HG03103 (cell line): Measurements from ENCODE around the gene CFAP61.

Experiments used
- ATAC-seq: cut with Tn5 transposase; IDR thresholded peaks from one replicate; pipeline ENCODE4 v1.9.1; 2021; ENCODE audit warnings: low read depth; ENCODE audit not compliant: unreplicated experiment

CFAP61 gene

GRCh38 chr20:20373091-20373571 lies 320.8 kb downstream of the CFAP61 start:
- ATAC-seq: no peak

- no peak for ATAC-seq
Observed at GRCh38 chr20:20375862-20376261, 323.5 kb downstream of the CFAP61 start.

GRCh38 chr20:20386192-20386591 lies 333.9 kb downstream of the CFAP61 start:
- no peak for ATAC-seq

GRCh38 chr20:20390393-20390792 lies 338.1 kb downstream of the CFAP61 start:
- ATAC-seq: no peak

GRCh38 chr20:20391115-20391514 lies 338.8 kb downstream of the CFAP61 start:
- no peak for ATAC-seq

- no peak for ATAC-seq
Observed at GRCh38 chr20:20391766-20392165, 339.4 kb downstream of the CFAP61 start.

GRCh38 chr20:20393207-20394120 lies 341.1 kb downstream of the CFAP61 start:
- ATAC-seq: no peak

GRCh38 chr20:20395087-20395486 lies 342.8 kb downstream of the CFAP61 start:
- ATAC-seq: no peak

GRCh38 chr20:20395903-20396568 lies 343.7 kb downstream of the CFAP61 start:
- no peak for ATAC-seq

- ATAC-seq: no peak
Observed at GRCh38 chr20:20396794-20397193, 344.5 kb downstream of the CFAP61 start.

- no peak for ATAC-seq
Observed at GRCh38 chr20:20398123-20398522, 345.8 kb downstream of the CFAP61 start.

GRCh38 chr20:20399531-20400500 lies 347.5 kb downstream of the CFAP61 start:
- no peak for ATAC-seq

- no peak for ATAC-seq
Observed at GRCh38 chr20:20401991-20402390, 349.7 kb downstream of the CFAP61 start.

GRCh38 chr20:20404633-20405032 lies 352.3 kb downstream of the CFAP61 start:
- ATAC-seq: no peak

- no peak for ATAC-seq
Observed at GRCh38 chr20:20405623-20406022, 353.3 kb downstream of the CFAP61 start.

- ATAC-seq: no peak
Observed at GRCh38 chr20:20406306-20406705, 354.0 kb downstream of the CFAP61 start.

- no peak for ATAC-seq
Observed at GRCh38 chr20:20407891-20408805, 355.8 kb downstream of the CFAP61 start.

GRCh38 chr20:20409331-20409730 lies 357.0 kb downstream of the CFAP61 start:
- no peak for ATAC-seq
